ENCODE results near the gene REXO4. TPM values are rescaled to one million over a fixed set of nuclear protein-coding genes. Genes with fewer than 3 reads are reported as not detected.

Gene REXO4
- total RNA-seq, 1 experiment from 2014 or later, result 38.6 TPM

DNA sequence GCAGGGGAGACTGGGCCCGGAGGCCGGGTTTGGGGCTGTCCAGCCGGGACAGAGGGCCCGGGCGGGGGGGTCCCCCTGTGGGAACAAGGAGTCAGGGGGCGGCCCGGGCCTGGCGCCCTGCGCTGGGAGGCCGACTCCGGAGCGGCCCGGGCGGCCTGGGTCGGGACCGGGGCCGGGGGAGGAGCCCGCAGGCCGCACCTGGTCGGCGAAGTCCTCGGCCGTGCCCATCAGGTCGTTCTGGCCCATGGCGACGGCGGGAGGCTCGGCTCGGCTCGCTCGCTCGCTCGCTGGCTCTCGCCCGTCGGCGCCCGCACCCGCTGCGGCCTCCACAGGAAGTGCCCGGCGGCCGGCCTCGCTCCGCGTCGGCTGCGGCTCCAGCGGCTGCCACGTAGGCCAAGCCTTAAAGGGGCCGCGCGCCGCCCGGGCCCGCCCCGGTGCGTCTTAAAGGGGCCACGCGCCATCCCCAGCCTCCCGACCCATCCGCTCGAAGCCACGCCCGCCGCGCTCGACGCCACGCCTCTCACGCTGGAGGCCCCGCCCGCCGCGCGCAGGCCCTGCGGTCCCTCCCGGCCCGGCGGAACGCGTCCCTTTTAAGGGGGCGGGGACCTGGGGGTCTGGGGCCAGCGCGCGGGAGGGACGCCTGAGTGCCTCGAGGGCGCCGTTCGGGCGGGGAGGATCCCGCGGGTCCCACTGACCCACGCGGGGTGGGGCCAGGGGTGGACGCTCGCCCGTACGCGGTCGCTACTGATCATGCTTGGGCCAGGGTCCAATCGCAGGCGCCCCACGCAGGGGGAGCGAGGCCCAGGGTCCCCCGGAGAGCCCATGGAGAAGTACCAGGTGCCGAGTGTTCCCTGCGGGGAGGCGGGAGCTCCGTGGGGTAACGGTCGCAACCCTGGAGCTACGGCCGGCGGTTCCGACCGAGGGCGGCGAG lies 41.8 kb downstream of the REXO4 start, which contains the start of the genes STKLD1 and SURF4 (continued):
- TF ChIP-seq, protein P1, sequence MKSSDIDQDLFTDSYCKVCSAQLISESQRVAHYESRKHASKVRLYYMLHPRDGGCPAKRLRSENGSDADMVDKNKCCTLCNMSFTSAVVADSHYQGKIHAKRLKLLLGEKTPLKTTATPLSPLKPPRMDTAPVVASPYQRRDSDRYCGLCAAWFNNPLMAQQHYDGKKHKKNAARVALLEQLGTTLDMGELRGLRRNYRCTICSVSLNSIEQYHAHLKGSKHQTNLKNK (CRISPR knock-in tag; IDR thresholded peaks at IDR 0.05), result no peak
- peak; percentile 83 for TF ChIP-seq CREM (CRISPR knock-in tag; IDR thresholded peaks at IDR 0.05)
- 0 out of 2 replicates have a peak, but pooled peaks have one; percentile 10 for TF ChIP-seq KAT7 (CRISPR knock-in tag; IDR thresholded peaks at IDR 0.05; ENCODE audit: borderline replicate concordance)
- TF ChIP-seq ETV6 (CRISPR knock-in tag; IDR thresholded peaks at IDR 0.05), result peak; percentile 89
- TF ChIP-seq, protein P2, sequence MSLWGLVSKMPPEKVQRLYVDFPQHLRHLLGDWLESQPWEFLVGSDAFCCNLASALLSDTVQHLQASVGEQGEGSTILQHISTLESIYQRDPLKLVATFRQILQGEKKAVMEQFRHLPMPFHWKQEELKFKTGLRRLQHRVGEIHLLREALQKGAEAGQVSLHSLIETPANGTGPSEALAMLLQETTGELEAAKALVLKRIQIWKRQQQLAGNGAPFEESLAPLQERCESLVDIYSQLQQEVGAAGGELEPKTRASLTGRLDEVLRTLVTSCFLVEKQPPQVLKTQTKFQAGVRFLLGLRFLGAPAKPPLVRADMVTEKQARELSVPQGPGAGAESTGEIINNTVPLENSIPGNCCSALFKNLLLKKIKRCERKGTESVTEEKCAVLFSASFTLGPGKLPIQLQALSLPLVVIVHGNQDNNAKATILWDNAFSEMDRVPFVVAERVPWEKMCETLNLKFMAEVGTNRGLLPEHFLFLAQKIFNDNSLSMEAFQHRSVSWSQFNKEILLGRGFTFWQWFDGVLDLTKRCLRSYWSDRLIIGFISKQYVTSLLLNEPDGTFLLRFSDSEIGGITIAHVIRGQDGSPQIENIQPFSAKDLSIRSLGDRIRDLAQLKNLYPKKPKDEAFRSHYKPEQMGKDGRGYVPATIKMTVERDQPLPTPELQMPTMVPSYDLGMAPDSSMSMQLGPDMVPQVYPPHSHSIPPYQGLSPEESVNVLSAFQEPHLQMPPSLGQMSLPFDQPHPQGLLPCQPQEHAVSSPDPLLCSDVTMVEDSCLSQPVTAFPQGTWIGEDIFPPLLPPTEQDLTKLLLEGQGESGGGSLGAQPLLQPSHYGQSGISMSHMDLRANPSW (CRISPR knock-in tag; conservative IDR thresholded peaks at IDR 0.05; ENCODE audit: low read depth), result no peak
- TF ChIP-seq TEAD1 (CRISPR knock-in tag; IDR thresholded peaks at IDR 0.05), result no peak
- TF ChIP-seq, protein P3, sequence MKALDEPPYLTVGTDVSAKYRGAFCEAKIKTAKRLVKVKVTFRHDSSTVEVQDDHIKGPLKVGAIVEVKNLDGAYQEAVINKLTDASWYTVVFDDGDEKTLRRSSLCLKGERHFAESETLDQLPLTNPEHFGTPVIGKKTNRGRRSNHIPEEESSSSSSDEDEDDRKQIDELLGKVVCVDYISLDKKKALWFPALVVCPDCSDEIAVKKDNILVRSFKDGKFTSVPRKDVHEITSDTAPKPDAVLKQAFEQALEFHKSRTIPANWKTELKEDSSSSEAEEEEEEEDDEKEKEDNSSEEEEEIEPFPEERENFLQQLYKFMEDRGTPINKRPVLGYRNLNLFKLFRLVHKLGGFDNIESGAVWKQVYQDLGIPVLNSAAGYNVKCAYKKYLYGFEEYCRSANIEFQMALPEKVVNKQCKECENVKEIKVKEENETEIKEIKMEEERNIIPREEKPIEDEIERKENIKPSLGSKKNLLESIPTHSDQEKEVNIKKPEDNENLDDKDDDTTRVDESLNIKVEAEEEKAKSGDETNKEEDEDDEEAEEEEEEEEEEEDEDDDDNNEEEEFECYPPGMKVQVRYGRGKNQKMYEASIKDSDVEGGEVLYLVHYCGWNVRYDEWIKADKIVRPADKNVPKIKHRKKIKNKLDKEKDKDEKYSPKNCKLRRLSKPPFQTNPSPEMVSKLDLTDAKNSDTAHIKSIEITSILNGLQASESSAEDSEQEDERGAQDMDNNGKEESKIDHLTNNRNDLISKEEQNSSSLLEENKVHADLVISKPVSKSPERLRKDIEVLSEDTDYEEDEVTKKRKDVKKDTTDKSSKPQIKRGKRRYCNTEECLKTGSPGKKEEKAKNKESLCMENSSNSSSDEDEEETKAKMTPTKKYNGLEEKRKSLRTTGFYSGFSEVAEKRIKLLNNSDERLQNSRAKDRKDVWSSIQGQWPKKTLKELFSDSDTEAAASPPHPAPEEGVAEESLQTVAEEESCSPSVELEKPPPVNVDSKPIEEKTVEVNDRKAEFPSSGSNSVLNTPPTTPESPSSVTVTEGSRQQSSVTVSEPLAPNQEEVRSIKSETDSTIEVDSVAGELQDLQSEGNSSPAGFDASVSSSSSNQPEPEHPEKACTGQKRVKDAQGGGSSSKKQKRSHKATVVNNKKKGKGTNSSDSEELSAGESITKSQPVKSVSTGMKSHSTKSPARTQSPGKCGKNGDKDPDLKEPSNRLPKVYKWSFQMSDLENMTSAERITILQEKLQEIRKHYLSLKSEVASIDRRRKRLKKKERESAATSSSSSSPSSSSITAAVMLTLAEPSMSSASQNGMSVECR (CRISPR knock-in tag; IDR thresholded peaks at IDR 0.05; ENCODE audit: borderline replicate concordance), result no peak
- TF ChIP-seq, protein P4, sequence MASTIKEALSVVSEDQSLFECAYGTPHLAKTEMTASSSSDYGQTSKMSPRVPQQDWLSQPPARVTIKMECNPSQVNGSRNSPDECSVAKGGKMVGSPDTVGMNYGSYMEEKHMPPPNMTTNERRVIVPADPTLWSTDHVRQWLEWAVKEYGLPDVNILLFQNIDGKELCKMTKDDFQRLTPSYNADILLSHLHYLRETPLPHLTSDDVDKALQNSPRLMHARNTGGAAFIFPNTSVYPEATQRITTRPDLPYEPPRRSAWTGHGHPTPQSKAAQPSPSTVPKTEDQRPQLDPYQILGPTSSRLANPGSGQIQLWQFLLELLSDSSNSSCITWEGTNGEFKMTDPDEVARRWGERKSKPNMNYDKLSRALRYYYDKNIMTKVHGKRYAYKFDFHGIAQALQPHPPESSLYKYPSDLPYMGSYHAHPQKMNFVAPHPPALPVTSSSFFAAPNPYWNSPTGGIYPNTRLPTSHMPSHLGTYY (CRISPR knock-in tag; IDR thresholded peaks at IDR 0.05), result no peak
- TF ChIP-seq GABPB1 (CRISPR knock-in tag; IDR thresholded peaks at IDR 0.05), result 0 out of 2 replicates have a peak, but pooled peaks have one; percentile 29
- TF ChIP-seq RORB (CRISPR knock-in tag; IDR thresholded peaks at IDR 0.05), result no peak
- no peak for TF ChIP-seq NFATC4 (CRISPR knock-in tag; IDR thresholded peaks at IDR 0.05)
- TF ChIP-seq, protein P5, sequence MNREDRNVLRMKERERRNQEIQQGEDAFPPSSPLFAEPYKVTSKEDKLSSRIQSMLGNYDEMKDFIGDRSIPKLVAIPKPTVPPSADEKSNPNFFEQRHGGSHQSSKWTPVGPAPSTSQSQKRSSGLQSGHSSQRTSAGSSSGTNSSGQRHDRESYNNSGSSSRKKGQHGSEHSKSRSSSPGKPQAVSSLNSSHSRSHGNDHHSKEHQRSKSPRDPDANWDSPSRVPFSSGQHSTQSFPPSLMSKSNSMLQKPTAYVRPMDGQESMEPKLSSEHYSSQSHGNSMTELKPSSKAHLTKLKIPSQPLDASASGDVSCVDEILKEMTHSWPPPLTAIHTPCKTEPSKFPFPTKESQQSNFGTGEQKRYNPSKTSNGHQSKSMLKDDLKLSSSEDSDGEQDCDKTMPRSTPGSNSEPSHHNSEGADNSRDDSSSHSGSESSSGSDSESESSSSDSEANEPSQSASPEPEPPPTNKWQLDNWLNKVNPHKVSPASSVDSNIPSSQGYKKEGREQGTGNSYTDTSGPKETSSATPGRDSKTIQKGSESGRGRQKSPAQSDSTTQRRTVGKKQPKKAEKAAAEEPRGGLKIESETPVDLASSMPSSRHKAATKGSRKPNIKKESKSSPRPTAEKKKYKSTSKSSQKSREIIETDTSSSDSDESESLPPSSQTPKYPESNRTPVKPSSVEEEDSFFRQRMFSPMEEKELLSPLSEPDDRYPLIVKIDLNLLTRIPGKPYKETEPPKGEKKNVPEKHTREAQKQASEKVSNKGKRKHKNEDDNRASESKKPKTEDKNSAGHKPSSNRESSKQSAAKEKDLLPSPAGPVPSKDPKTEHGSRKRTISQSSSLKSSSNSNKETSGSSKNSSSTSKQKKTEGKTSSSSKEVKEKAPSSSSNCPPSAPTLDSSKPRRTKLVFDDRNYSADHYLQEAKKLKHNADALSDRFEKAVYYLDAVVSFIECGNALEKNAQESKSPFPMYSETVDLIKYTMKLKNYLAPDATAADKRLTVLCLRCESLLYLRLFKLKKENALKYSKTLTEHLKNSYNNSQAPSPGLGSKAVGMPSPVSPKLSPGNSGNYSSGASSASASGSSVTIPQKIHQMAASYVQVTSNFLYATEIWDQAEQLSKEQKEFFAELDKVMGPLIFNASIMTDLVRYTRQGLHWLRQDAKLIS (CRISPR knock-in tag; IDR thresholded peaks at IDR 0.05; ENCODE audit: borderline replicate concordance), result no peak
- no peak for TF ChIP-seq JAZF1 (CRISPR knock-in tag; IDR thresholded peaks at IDR 0.05)
- peak; percentile 91 for TF ChIP-seq NFE2L1 (CRISPR knock-in tag; IDR thresholded peaks at IDR 0.05)
- TF ChIP-seq, protein P6, sequence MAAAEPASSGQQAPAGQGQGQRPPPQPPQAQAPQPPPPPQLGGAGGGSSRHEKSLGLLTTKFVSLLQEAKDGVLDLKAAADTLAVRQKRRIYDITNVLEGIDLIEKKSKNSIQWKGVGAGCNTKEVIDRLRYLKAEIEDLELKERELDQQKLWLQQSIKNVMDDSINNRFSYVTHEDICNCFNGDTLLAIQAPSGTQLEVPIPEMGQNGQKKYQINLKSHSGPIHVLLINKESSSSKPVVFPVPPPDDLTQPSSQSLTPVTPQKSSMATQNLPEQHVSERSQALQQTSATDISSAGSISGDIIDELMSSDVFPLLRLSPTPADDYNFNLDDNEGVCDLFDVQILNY (CRISPR knock-in tag; IDR thresholded peaks at IDR 0.05), result peak; percentile 97
- TF ChIP-seq, protein P7, sequence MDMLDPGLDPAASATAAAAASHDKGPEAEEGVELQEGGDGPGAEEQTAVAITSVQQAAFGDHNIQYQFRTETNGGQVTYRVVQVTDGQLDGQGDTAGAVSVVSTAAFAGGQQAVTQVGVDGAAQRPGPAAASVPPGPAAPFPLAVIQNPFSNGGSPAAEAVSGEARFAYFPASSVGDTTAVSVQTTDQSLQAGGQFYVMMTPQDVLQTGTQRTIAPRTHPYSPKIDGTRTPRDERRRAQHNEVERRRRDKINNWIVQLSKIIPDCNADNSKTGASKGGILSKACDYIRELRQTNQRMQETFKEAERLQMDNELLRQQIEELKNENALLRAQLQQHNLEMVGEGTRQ (CRISPR knock-in tag; IDR thresholded peaks at IDR 0.05), result peak; percentile 52; the same call in 1 of the 2 replicates
- no peak for TF ChIP-seq ZNF671 (CRISPR knock-in tag; IDR thresholded peaks at IDR 0.05)
- TF ChIP-seq ZNF121 (CRISPR knock-in tag; IDR thresholded peaks at IDR 0.05), result no peak
- TF ChIP-seq, protein P8, sequence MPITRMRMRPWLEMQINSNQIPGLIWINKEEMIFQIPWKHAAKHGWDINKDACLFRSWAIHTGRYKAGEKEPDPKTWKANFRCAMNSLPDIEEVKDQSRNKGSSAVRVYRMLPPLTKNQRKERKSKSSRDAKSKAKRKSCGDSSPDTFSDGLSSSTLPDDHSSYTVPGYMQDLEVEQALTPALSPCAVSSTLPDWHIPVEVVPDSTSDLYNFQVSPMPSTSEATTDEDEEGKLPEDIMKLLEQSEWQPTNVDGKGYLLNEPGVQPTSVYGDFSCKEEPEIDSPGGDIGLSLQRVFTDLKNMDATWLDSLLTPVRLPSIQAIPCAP (CRISPR knock-in tag; IDR thresholded peaks at IDR 0.05), result peak; percentile 77; the same call in 1 of the 2 replicates
- peak; percentile 78 for TF ChIP-seq FOXK1 (CRISPR knock-in tag; IDR thresholded peaks at IDR 0.05)
- TF ChIP-seq ZNF232 (CRISPR knock-in tag; IDR thresholded peaks at IDR 0.05), result peak; percentile 26
- TF ChIP-seq JUN (CRISPR knock-in tag; IDR thresholded peaks at IDR 0.05), result no peak
- TF ChIP-seq RELA (CRISPR knock-in tag; IDR thresholded peaks at IDR 0.05; ENCODE audit: borderline replicate concordance), result peak; percentile 83
